ENCODE measurements around the gene TMEM119.

- no peak for TF ChIP-seq CTCF (conservative IDR thresholded peaks at IDR 0.05; ENCODE audit: low read depth, low read length)
- no peak for TF ChIP-seq RFX5 (IDR thresholded peaks at IDR 0.05; ENCODE audit: low read depth, low read length)
Observed at GRCh38 chr12:108560321-108560721, 37.6 kb downstream of the TMEM119 start.

All from IMR-90 (cell line).